Activated CD8-positive, alpha-beta T cell treated with anti-CD3 and anti-CD28 coated beads for 36 hours (primary cell): ENCODE data around the gene ZNF584. TPM values are rescaled to one million over a fixed set of nuclear protein-coding genes. Genes with fewer than 3 reads are reported as not detected.

Experiments used
- ATAC-seq: fragments of 200-7000 bp; cut with Tn5 transposase; one replicate; pipeline ENCODE4 v1.10.0; 2021; ENCODE audit warnings: mild to moderate bottlenecking, moderate library complexity
- CTCF ChIA-PET: fragments of 350-600 bp; sonication (Branson Sonifier 250); formaldehyde crosslinking; loops from one replicate; lab custom pipeline; 2021; ENCODE audit warnings: antibody characterized with exemption; lab: Charles Lee
- POLR2A ChIA-PET: fragments of 350-600 bp; sonication (Branson Sonifier 250); formaldehyde crosslinking; loops from one replicate; lab custom pipeline; 2021; ENCODE audit warnings: antibody characterized with exemption; lab: Charles Lee
- DNase-seq: peaks from one replicate; pipeline ENCODE4 v3.0.0-alpha.2; 2020
- H3K27ac Mint-ChIP-seq: one replicate; pipeline ENCODE4 v1.8.0; 2021; ENCODE audit warnings: mild to moderate bottlenecking, mixed read lengths
- H3K27me3 Mint-ChIP-seq: one replicate; pipeline ENCODE4 v1.8.0; 2021; ENCODE audit warnings: mixed read lengths
- H3K36me3 Mint-ChIP-seq: one replicate; pipeline ENCODE4 v1.8.0; 2021; ENCODE audit warnings: low read depth, mixed read lengths
- H3K4me1 Mint-ChIP-seq: one replicate; pipeline ENCODE4 v1.8.0; 2021; ENCODE audit warnings: low read depth, mixed read lengths
- H3K4me3 Mint-ChIP-seq: one replicate; pipeline ENCODE4 v1.8.0; 2021; ENCODE audit warnings: mild to moderate bottlenecking, moderate library complexity, mixed read lengths
- H3K9me3 Mint-ChIP-seq: one replicate; pipeline ENCODE4 v1.8.0; 2021; ENCODE audit warnings: mixed read lengths
- intact Hi-C: fragments of 100-400 bp; cut with micrococcal nuclease; formaldehyde crosslinking; loops from one replicate; pipeline ENCODE4 v1.10.0; 2022
- total RNA-seq, 2 experiments: library from RNA; stranded (reverse); gene quantifications; one replicate each; pipeline ENCODE4 v1.2.3, GENCODE V29; 2021
- TF ChIP-seq, protein P1 (sequence below): fragments of 200-600 bp; IDR thresholded peaks from one replicate; pipeline ENCODE4 v1.8.0; 2022; ENCODE audit warnings: antibody characterized with exemption, mild to moderate bottlenecking

The ZNF584 gene
- total RNA-seq, 2 experiments from 2014 or later = 12.0 to 14.3 TPM

- Mint-ChIP-seq H3K27ac (peak overlapping the region; percentile 98), H3K9me3 (no peaks in the 10 kb centered on the region), H3K27me3 (no peaks in the 10 kb centered on the region), H3K4me1 (peaks cover 34% of the 10 kb centered on the region), H3K36me3 (peaks cover 36% of the 10 kb centered on the region), H3K4me3 (peak overlapping the region; percentile 97)
- ChIA-PET CTCF (no interaction called here), POLR2A (interaction anchor here (0.6 to 5.0 kb wide), 9 partner anchors 12 to 157 kb away, joined by 3 to 45 read pairs (median 4); partner anchors contain the start of genes RNF225 and ZBTB45)
- DNase-seq (peak; percentile 52), ATAC-seq (no peak)
- intact Hi-C loops = loop anchor here (5.0 kb wide), 1 partner anchor 79 kb away; the partner anchor contains the start of gene ERVK3-1
- TF ChIP-seq, protein P1, sequence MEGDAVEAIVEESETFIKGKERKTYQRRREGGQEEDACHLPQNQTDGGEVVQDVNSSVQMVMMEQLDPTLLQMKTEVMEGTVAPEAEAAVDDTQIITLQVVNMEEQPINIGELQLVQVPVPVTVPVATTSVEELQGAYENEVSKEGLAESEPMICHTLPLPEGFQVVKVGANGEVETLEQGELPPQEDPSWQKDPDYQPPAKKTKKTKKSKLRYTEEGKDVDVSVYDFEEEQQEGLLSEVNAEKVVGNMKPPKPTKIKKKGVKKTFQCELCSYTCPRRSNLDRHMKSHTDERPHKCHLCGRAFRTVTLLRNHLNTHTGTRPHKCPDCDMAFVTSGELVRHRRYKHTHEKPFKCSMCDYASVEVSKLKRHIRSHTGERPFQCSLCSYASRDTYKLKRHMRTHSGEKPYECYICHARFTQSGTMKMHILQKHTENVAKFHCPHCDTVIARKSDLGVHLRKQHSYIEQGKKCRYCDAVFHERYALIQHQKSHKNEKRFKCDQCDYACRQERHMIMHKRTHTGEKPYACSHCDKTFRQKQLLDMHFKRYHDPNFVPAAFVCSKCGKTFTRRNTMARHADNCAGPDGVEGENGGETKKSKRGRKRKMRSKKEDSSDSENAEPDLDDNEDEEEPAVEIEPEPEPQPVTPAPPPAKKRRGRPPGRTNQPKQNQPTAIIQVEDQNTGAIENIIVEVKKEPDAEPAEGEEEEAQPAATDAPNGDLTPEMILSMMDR = no peak
These were observed 22.4 kb upstream of the ZNF584 start for GRCh38 chr19:58385891-58386575.

- Mint-ChIP-seq H3K27ac (peak within 1 kb of the TSS; percentile 98), H3K27me3 (no peaks in the 10 kb centered on the region), H3K36me3 (peaks cover 40% of the 10 kb centered on the region), H3K4me3 (peak within 1 kb of the TSS; percentile 97), H3K4me1 (peaks cover 35% of the 10 kb centered on the region), H3K9me3 (no peaks in the 10 kb centered on the region)
- ChIA-PET POLR2A (interaction anchor here (0.6 to 5.0 kb wide), 11 partner anchors 11 to 158 kb away, joined by 3 to 45 read pairs (median 3); partner anchors contain the start of genes RNF225, TRIM28 and ZBTB45), CTCF (no interaction called here)
- peak; percentile 91 for ATAC-seq
- intact Hi-C loops = loop anchor here (5.0 kb wide), 1 partner anchor 79 kb away; the partner anchor contains the start of gene ERVK3-1
- TF ChIP-seq, protein P1 = no peak
- DNase-seq = peak; percentile 97
These were observed 21.7 kb upstream of the ZNF584 start, which contains the start of gene RPS5 for GRCh38 chr19:58386576-58387337. TSS of gene RPS5 (plus strand) at chr19:58387269. CDS start at chr19:58388138, 869 bp downstream.

DNA sequence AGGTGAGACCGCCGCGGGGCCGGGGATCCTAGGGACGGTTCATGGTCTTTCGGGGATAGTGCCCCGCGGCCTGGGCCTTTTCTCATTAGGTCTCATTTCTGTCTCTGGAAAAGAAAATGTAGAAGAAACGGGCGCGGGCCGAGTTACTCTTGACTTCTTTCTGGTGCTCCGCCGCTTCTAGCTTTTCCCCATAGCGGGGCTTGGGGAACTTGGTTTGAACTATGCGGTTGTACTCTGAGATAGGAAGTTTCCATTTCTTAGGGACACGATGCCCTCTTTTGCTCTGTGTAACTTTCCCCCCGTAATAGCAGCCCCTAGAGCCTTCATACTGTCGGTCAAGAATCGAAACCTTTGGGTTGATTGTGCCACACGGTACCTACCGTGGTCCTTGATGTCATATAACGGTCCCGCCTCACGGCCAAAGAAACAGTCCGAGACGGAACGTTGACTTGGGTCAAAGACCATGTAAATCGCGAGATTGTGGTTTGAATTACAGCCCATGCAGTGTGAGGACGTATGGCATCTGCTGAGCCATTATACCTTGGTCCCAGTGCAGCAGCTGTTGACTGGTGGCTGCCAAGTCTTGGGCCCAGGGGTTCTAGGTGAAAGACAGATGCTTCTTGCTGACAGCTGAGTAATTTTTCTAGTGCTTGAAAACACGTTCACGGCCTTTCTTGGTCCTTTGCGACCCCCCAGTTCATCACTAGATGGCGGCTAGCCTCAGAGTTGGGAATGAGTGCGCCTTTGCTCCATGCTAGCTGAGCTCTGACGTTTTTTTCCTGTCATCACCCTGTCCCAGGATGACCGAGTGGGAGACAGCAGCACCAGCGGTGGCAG, 20.9 kb upstream of the ZNF584 start:
- H3K27ac Mint-ChIP-seq = peak overlapping the region; percentile 98
- ATAC-seq (no peak), DNase-seq (no peak)
- peak overlapping the region; percentile 97 for H3K4me3 Mint-ChIP-seq
- intact Hi-C loops = loop anchor here (5.0 kb wide), 1 partner anchor 80 kb away; the partner anchor contains the start of gene ERVK3-1
- ChIA-PET CTCF (no interaction called here), POLR2A (interaction anchor here (0.6 to 5.0 kb wide), 7 partner anchors 10 to 156 kb away, joined by 3 to 45 read pairs (median 5); partner anchors contain the start of genes RNF225, TRIM28 and ZBTB45)
- H3K27me3 Mint-ChIP-seq = no peaks in the 10 kb centered on the region
- peaks cover 34% of the 10 kb centered on the region for H3K4me1 Mint-ChIP-seq
- H3K9me3 Mint-ChIP-seq = no peaks in the 10 kb centered on the region
- H3K36me3 Mint-ChIP-seq = peaks cover 46% of the 10 kb centered on the region
- TF ChIP-seq, protein P1 = no peak

- H3K27ac Mint-ChIP-seq = peak overlapping the region; percentile 98
- ChIA-PET CTCF (no interaction called here), POLR2A (interaction anchor here (2.8 to 5.0 kb wide), 2 partner anchors 10 to 131 kb away, joined by 11 to 45 read pairs; partner anchors contain the start of genes RNF225 and ZBTB45)
- no peaks in the 10 kb centered on the region for H3K27me3 Mint-ChIP-seq
- intact Hi-C loops = loop anchor here (5.0 kb wide), 1 partner anchor 81 kb away; the partner anchor contains the start of gene ERVK3-1
- H3K36me3 Mint-ChIP-seq = peaks cover 52% of the 10 kb centered on the region
- TF ChIP-seq, protein P1 = no peak
- ATAC-seq = no peak
- H3K4me3 Mint-ChIP-seq = peak overlapping the region; percentile 97
- no peak for DNase-seq
- H3K4me1 Mint-ChIP-seq = peaks cover 37% of the 10 kb centered on the region
- H3K9me3 Mint-ChIP-seq = no peaks in the 10 kb centered on the region
These were observed 20.3 kb upstream of the ZNF584 start for GRCh38 chr19:58388175-58388526.
